Measurements from ENCODE around the gene HECTD1.
"Not testable (repeated sequence)": the region's sequence is repeated elsewhere in the genome, so short reads cannot be mapped to it uniquely, and the experiment has no call there.

HECTD1 gene

GRCh38 chr14:31192544-31192943 lies 15.0 kb downstream of the HECTD1 start:
- DNase-seq = not testable (repeated sequence)

- DNase-seq = no peak
Measured at GRCh38 chr14:31190717-31191263, 16.8 kb downstream of the HECTD1 start.

GRCh38 chr14:31190219-31190603 lies 17.4 kb downstream of the HECTD1 start:
- DNase-seq = no peak

- no peak for DNase-seq
Measured at GRCh38 chr14:31189346-31190218, 18.0 kb downstream of the HECTD1 start.

- DNase-seq = no peak
Measured at GRCh38 chr14:31188744-31189143, 18.8 kb downstream of the HECTD1 start.

- DNase-seq = not testable (repeated sequence)
Measured at GRCh38 chr14:31182016-31182415, 25.6 kb downstream of the HECTD1 start.

GRCh38 chr14:31181271-31181670 lies 26.3 kb downstream of the HECTD1 start:
- no peak for DNase-seq

GRCh38 chr14:31180299-31181051 lies 27.1 kb downstream of the HECTD1 start:
- no peak for DNase-seq

GRCh38 chr14:31174433-31174832 lies 33.2 kb downstream of the HECTD1 start:
- no peak for DNase-seq

- no peak for DNase-seq
Measured at GRCh38 chr14:31173120-31173837, 34.3 kb downstream of the HECTD1 start.

- DNase-seq = no peak
Measured at GRCh38 chr14:31172084-31172483, 35.5 kb downstream of the HECTD1 start.

- DNase-seq = no peak
Measured at GRCh38 chr14:31170411-31170810, 37.2 kb downstream of the HECTD1 start.

- DNase-seq = no peak
Measured at GRCh38 chr14:31169877-31170276, 37.7 kb downstream of the HECTD1 start.

GRCh38 chr14:31167032-31167431 lies 40.6 kb downstream of the HECTD1 start:
- DNase-seq = no peak

- no peak for DNase-seq
Measured at GRCh38 chr14:31166271-31166561, 41.4 kb downstream of the HECTD1 start.

GRCh38 chr14:31164115-31164514 lies 43.5 kb downstream of the HECTD1 start:
- DNase-seq = no peak

GRCh38 chr14:31162910-31163649 lies 44.5 kb downstream of the HECTD1 start:
- DNase-seq = no peak

GRCh38 chr14:31161274-31161673 lies 46.3 kb downstream of the HECTD1 start:
- DNase-seq = no peak

GRCh38 chr14:31159682-31160296 lies 47.8 kb downstream of the HECTD1 start:
- no peak for DNase-seq

GRCh38 chr14:31154956-31155355 lies 52.6 kb downstream of the HECTD1 start:
- no peak for DNase-seq

- no peak for DNase-seq
Measured at GRCh38 chr14:31142455-31143087, 65.0 kb downstream of the HECTD1 start.

All from activated naive CD4-positive, alpha-beta T cell treated with anti-CD3 and anti-CD28 coated beads, Interleukin-2, amount 50 U/mL, for 16 hours (primary cell).